Left ventricle myocardium inferior (tissue), 1 donor: ENCODE measurements around the gene GUCA1A. TPM values are rescaled to one million over a fixed set of nuclear protein-coding genes. Genes with fewer than 3 reads are reported as not detected.

Source experiments
- DNase-seq: peaks from one replicate; pipeline ENCODE4 v3.0.0-alpha.2; 2020
- H3K27ac ChIP-seq: fragments of 200-600 bp; replicated peaks from 2 replicates; pipeline ENCODE4 v1.8.0; 2021
- H3K27me3 ChIP-seq: fragments of 200-600 bp; 2 replicates; pipeline ENCODE4 v1.8.0; 2021; ENCODE audit warnings: low read depth
- H3K36me3 ChIP-seq: fragments of 200-600 bp; 2 replicates; pipeline ENCODE4 v1.8.0; 2021
- H3K4me1 ChIP-seq: fragments of 200-600 bp; 2 replicates; pipeline ENCODE4 v1.8.0; 2021
- H3K4me3 ChIP-seq: fragments of 200-600 bp; 2 replicates; pipeline ENCODE4 v1.8.0; 2021; ENCODE audit warnings: mild to moderate bottlenecking, moderate library complexity
- H3K9me3 ChIP-seq: fragments of 200-600 bp; replicated peaks from 2 replicates; pipeline ENCODE4 v1.8.0; 2021
- CTCF ChIP-seq: fragments of 200-600 bp; IDR thresholded peaks from 2 replicates; pipeline ENCODE4 v1.8.0; 2021; ENCODE audit warnings: antibody characterized with exemption, mild to moderate bottlenecking, borderline replicate concordance
- intact Hi-C: fragments of 100-400 bp; cut with micrococcal nuclease; formaldehyde crosslinking; loops from one replicate; pipeline ENCODE4 v1.11.0; 2022
- total RNA-seq: library from RNA; stranded (reverse); fragmentation: NEBNext Ultra II Directional; extraction: Animal tissue kit (Norgen Biotek cat#: 25700); gene quantifications from one replicate; pipeline ENCODE4 v1.2.1, GENCODE V29; 2021
- donor health status: DM: no; HTN: yes; CAD: no; lungs with severe emphysema.

GUCA1A gene
- total RNA-seq, 1 donor from 2014 or later, result not detected

- intact Hi-C loops, result no loop called here
- no peak for DNase-seq
- no peak for TF ChIP-seq CTCF
- peaks cover 33% of the 10 kb centered on the region for H3K27me3 ChIP-seq
- H3K9me3 ChIP-seq, result no peaks in the 10 kb centered on the region
- no peak overlapping the region for H3K27ac ChIP-seq
- H3K4me1 ChIP-seq, result peaks cover 19% of the 10 kb centered on the region
- H3K4me3 ChIP-seq, result no peak overlapping the region
- H3K36me3 ChIP-seq, result no peaks in the 10 kb centered on the region
Measured at GRCh38 chr6:42140032-42140431, 33.1 kb upstream of the GUCA1A start.

GRCh38 chr6:42140756-42141602, 32.2 kb upstream of the GUCA1A start:
- Histone ChIP-seq H3K4me3 (peak overlapping the region; percentile 69), H3K4me1 (peaks cover 19% of the 10 kb centered on the region), H3K27me3 (peaks cover 33% of the 10 kb centered on the region), H3K36me3 (no peaks in the 10 kb centered on the region), H3K9me3 (no peaks in the 10 kb centered on the region), H3K27ac (peak overlapping the region; percentile 58)
- intact Hi-C loops, result no loop called here
- no peak for TF ChIP-seq CTCF
- DNase-seq, result no peak

GRCh38 chr6:42141603-42142117, 31.5 kb upstream of the GUCA1A start:
- intact Hi-C loops, result no loop called here

GRCh38 chr6:42142118-42142835, 30.9 kb upstream of the GUCA1A start, which contains the start of gene C6orf132:
Gene C6orf132, minus strand, starts transcription at chr6:42142620. Its CDS starts 176 bp downstream, at chr6:42142444.
- intact Hi-C loops, result no loop called here
- H3K4me1 ChIP-seq, result peaks cover 19% of the 10 kb centered on the region
- H3K27me3 ChIP-seq, result peaks cover 33% of the 10 kb centered on the region
- no peak for TF ChIP-seq CTCF
- no peaks in the 10 kb centered on the region for H3K9me3 ChIP-seq
- no peaks in the 10 kb centered on the region for H3K36me3 ChIP-seq
- peak within 1 kb of the TSS; percentile 69 for H3K4me3 ChIP-seq
- DNase-seq, result no peak
- H3K27ac ChIP-seq, result peak within 1 kb of the TSS; percentile 58

More at GRCh38 chr6:42141603-42142117, 31.5 kb upstream of the GUCA1A start:
- Histone ChIP-seq H3K9me3 (no peaks in the 10 kb centered on the region), H3K4me1 (peaks cover 19% of the 10 kb centered on the region), H3K36me3 (no peaks in the 10 kb centered on the region), H3K4me3 (peak overlapping the region; percentile 69), H3K27ac (peak overlapping the region; percentile 58), H3K27me3 (peaks cover 33% of the 10 kb centered on the region)
- no peak for DNase-seq
- no peak for TF ChIP-seq CTCF

- Histone ChIP-seq H3K27ac (no peak overlapping the region), H3K9me3 (no peaks in the 10 kb centered on the region), H3K4me1 (peaks cover 7% of the 10 kb centered on the region), H3K36me3 (no peaks in the 10 kb centered on the region), H3K27me3 (peaks cover 21% of the 10 kb centered on the region), H3K4me3 (no peak overlapping the region)
- intact Hi-C loops, result no loop called here
- DNase-seq, result no peak
- no peak for TF ChIP-seq CTCF
Measured at GRCh38 chr6:42147138-42147562, 26.0 kb upstream of the GUCA1A start.
